KOPT-K1 (cell line): ENCODE results near the gene CTTNBP2.

ENCODE experiments used
- H3K27ac ChIP-seq: fragments of 200-600 bp; sonication (generic); 2 replicates; pipeline ENCODE4 v1.5.1; 2016; ENCODE audit warnings: antibody characterized with exemption, mild to moderate bottlenecking, low read depth, low read length; ENCODE audit not compliant: poor library complexity, severe bottlenecking
- H3K36me3 ChIP-seq: fragments of 200-600 bp; sonication (generic); 2 replicates; pipeline ENCODE4 v1.5.1; 2017; ENCODE audit warnings: antibody characterized with exemption, mild to moderate bottlenecking, low read length, moderate library complexity; ENCODE audit not compliant: insufficient read depth
- H3K9me3 ChIP-seq: fragments of 200-600 bp; sonication (generic); 2 replicates; pipeline ENCODE4 v1.5.1; 2017; ENCODE audit warnings: antibody characterized with exemption, low read length, mild to moderate bottlenecking; ENCODE audit not compliant: insufficient read depth, poor library complexity, severe bottlenecking

CTTNBP2 gene

GRCh38 chr7:117888627-117889026 is 15.4 kb upstream of the CTTNBP2 start:
- Histone ChIP-seq H3K36me3 (no peaks in the 10 kb centered on the region), H3K27ac (no peak overlapping the region), H3K9me3 (no peaks in the 10 kb centered on the region)

- H3K9me3 ChIP-seq: no peaks in the 10 kb centered on the region
- no peaks in the 10 kb centered on the region for H3K36me3 ChIP-seq
- no peak overlapping the region for H3K27ac ChIP-seq
These were observed 9.4 kb upstream of the CTTNBP2 start for GRCh38 chr7:117882594-117882993.

GRCh38 chr7:117876761-117877160 is 3.5 kb upstream of the CTTNBP2 start:
- Histone ChIP-seq H3K36me3 (no peaks in the 10 kb centered on the region), H3K27ac (no peak overlapping the region), H3K9me3 (no peaks in the 10 kb centered on the region)

GRCh38 chr7:117875566-117875965 is 2.3 kb upstream of the CTTNBP2 start:
- H3K27ac ChIP-seq: no peak overlapping the region
- H3K9me3 ChIP-seq: no peaks in the 10 kb centered on the region
- no peaks in the 10 kb centered on the region for H3K36me3 ChIP-seq

GRCh38 chr7:117874191-117874700 is 1.0 kb upstream of the CTTNBP2 start:
- H3K36me3 ChIP-seq: no peaks in the 10 kb centered on the region
- H3K9me3 ChIP-seq: no peaks in the 10 kb centered on the region
- no peak overlapping the region for H3K27ac ChIP-seq

GRCh38 chr7:117872561-117873309 is 506 bp downstream of the CTTNBP2 start:
- Histone ChIP-seq H3K27ac (no peak overlapping the region), H3K9me3 (no peaks in the 10 kb centered on the region), H3K36me3 (no peaks in the 10 kb centered on the region)

GRCh38 chr7:117871778-117872538 is 1.3 kb downstream of the CTTNBP2 start:
- H3K36me3 ChIP-seq: no peaks in the 10 kb centered on the region
- H3K9me3 ChIP-seq: no peaks in the 10 kb centered on the region
- no peak overlapping the region for H3K27ac ChIP-seq

GRCh38 chr7:117871401-117871777 is 1.9 kb downstream of the CTTNBP2 start:
- no peaks in the 10 kb centered on the region for H3K9me3 ChIP-seq
- no peaks in the 10 kb centered on the region for H3K36me3 ChIP-seq
- no peak overlapping the region for H3K27ac ChIP-seq

- H3K9me3 ChIP-seq: no peaks in the 10 kb centered on the region
- H3K36me3 ChIP-seq: no peaks in the 10 kb centered on the region
- no peak overlapping the region for H3K27ac ChIP-seq
These were observed 2.7 kb downstream of the CTTNBP2 start for GRCh38 chr7:117870448-117871130.

- Histone ChIP-seq H3K27ac (no peak overlapping the region), H3K9me3 (no peaks in the 10 kb centered on the region), H3K36me3 (no peaks in the 10 kb centered on the region)
These were observed 3.9 kb downstream of the CTTNBP2 start for GRCh38 chr7:117869374-117869773.

- H3K36me3 ChIP-seq: no peaks in the 10 kb centered on the region
These were observed 9.6 kb downstream of the CTTNBP2 start for GRCh38 chr7:117863618-117864017.

GRCh38 chr7:117862378-117862777 is 10.9 kb downstream of the CTTNBP2 start:
- Histone ChIP-seq H3K27ac (no peak overlapping the region), H3K36me3 (no peaks in the 10 kb centered on the region), H3K9me3 (no peaks in the 10 kb centered on the region)

More at GRCh38 chr7:117863618-117864017, 9.6 kb downstream of the CTTNBP2 start:
- no peaks in the 10 kb centered on the region for H3K9me3 ChIP-seq
- no peak overlapping the region for H3K27ac ChIP-seq

GRCh38 chr7:117859246-117859812 is 13.9 kb downstream of the CTTNBP2 start:
- H3K36me3 ChIP-seq: no peaks in the 10 kb centered on the region
- H3K9me3 ChIP-seq: no peaks in the 10 kb centered on the region
- H3K27ac ChIP-seq: no peak overlapping the region

GRCh38 chr7:117858712-117859111 is 14.5 kb downstream of the CTTNBP2 start:
- Histone ChIP-seq H3K27ac (no peak overlapping the region), H3K9me3 (no peaks in the 10 kb centered on the region), H3K36me3 (no peaks in the 10 kb centered on the region)

- H3K27ac ChIP-seq: no peak overlapping the region
- no peaks in the 10 kb centered on the region for H3K9me3 ChIP-seq
- no peaks in the 10 kb centered on the region for H3K36me3 ChIP-seq
These were observed 15.5 kb downstream of the CTTNBP2 start for GRCh38 chr7:117857718-117858117.
